SK-N-MC (cell line): ENCODE results near the gene RTKN.

Experiments used
- EZH2 ChIP-seq: fragments of 200-600 bp; sonication (generic); IDR thresholded peaks from one replicate; pipeline ENCODE4 v1.6.1; 2017; ENCODE audit warnings: antibody characterized with exemption
- FOXP2 ChIP-seq: optimal IDR thresholded peaks from 2 replicates; pipeline ENCODE3; 2011; ENCODE audit warnings: mild to moderate bottlenecking, moderate library complexity; ENCODE audit not compliant: insufficient read depth; ENCODE audit errors: extremely low read length, control extremely low read depth
- POLR2AphosphoS5 ChIP-seq: IDR thresholded peaks from 2 replicates; pipeline ENCODE4 v1.6.1; 2012; ENCODE audit warnings: mild to moderate bottlenecking, low read depth, low read length, borderline replicate concordance

- TF ChIP-seq POLR2AphosphoS5, result no peak
- TF ChIP-seq EZH2, result no peak
- TF ChIP-seq FOXP2, result no peak
Observed at GRCh38 chr2:74448771-74449170, 7.0 kb upstream of the RTKN start.
